ENCODE results near the gene EPC1.

DNA sequence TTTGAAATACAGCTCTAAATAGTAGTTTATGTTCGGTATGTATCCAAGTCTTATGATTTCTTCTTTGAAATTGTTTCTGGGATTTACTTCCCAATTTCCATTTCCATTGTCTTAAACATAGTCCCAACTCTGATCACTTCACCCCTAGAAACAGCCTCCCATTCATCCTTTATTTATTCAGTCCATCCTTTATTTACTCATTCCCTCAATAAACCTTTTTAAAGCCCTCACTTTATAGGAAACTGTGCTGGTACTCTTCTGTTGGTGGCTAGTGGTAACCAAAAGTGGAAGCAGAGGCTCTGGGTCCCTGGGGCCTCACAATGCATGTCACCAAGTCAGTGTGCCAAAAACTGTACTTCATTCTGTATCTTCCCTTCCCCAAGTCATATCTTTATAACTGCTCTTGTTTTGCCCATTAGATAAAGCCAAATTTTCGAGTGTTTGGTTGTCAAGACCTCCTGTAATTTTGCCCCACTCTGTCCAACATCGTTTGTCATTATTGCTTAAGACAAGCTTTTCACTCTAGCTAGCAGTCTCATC, 3.9 kb upstream of the EPC1 start:
- TF ChIP-seq CTCF (IDR thresholded peaks at IDR 0.05 in 2 of 3, conservative IDR thresholded peaks at IDR 0.05 in 1 of 3; ENCODE audit: insufficient read depth in 2 of 3, low read depth in 1 of 3, low read length in 3 of 3), result no peak
- TF ChIP-seq RBM39 (optimal IDR thresholded peaks at IDR 0.05; ENCODE audit: low read depth, low read length), result no peak
- no peak for TF ChIP-seq TRIM28 (IDR thresholded peaks at IDR 0.05)

Data from K562 (cell line).